ENCODE measurements around the gene MRPL20.
A peak's percentile ranks its signal among the peaks of the same experiment; 100 is the strongest.
"Not testable (repeated sequence)": the region's sequence is repeated elsewhere in the genome, so short reads cannot be mapped to it uniquely, and the experiment has no call there.

Gene MRPL20

GRCh38 chr1:1380860-1381259 lies 26.2 kb downstream of the MRPL20 start:
- DNase-seq: no peak

- DNase-seq: no peak
Measured at GRCh38 chr1:1377540-1378205, 29.4 kb downstream of the MRPL20 start.

- DNase-seq: no peak
Measured at GRCh38 chr1:1376551-1377226, 30.4 kb downstream of the MRPL20 start.

GRCh38 chr1:1374929-1375662 lies 32.0 kb downstream of the MRPL20 start, which contains the start of gene AURKAIP1:
AURKAIP1 (minus strand) TSS chr1:1375207; CDS start chr1:1374756, 451 bp downstream.
- DNase-seq: peak; percentile 100

- DNase-seq: peak; percentile 28
Measured at GRCh38 chr1:1374589-1374928, 32.5 kb downstream of the MRPL20 start.

GRCh38 chr1:1373815-1374588 lies 33.1 kb downstream of the MRPL20 start:
- DNase-seq: no peak

- no peak for DNase-seq
Measured at GRCh38 chr1:1373051-1373814, 33.9 kb downstream of the MRPL20 start.

GRCh38 chr1:1371746-1372711 lies 35.1 kb downstream of the MRPL20 start:
- DNase-seq: peak; percentile 57

GRCh38 chr1:1371364-1371745 lies 35.7 kb downstream of the MRPL20 start:
- DNase-seq: no peak

GRCh38 chr1:1370771-1371300 lies 36.3 kb downstream of the MRPL20 start:
- DNase-seq: no peak

- DNase-seq: not testable (repeated sequence)
Measured at GRCh38 chr1:1370094-1370493, 37.0 kb downstream of the MRPL20 start.

GRCh38 chr1:1367315-1367714 lies 39.8 kb downstream of the MRPL20 start:
- DNase-seq: no peak

- DNase-seq: no peak
Measured at GRCh38 chr1:1366699-1367066, 40.4 kb downstream of the MRPL20 start.

- no peak for DNase-seq
Measured at GRCh38 chr1:1365875-1366698, 41.0 kb downstream of the MRPL20 start.

- no peak for DNase-seq
Measured at GRCh38 chr1:1364266-1364665, 42.8 kb downstream of the MRPL20 start.

GRCh38 chr1:1361982-1362423 lies 45.1 kb downstream of the MRPL20 start:
- no peak for DNase-seq

- DNase-seq: no peak
Measured at GRCh38 chr1:1361233-1361981, 45.7 kb downstream of the MRPL20 start.

GRCh38 chr1:1360506-1361169 lies 46.5 kb downstream of the MRPL20 start:
- no peak for DNase-seq

Measured in NCI-H345 (cell line).